Measurements from ENCODE around the gene RPS2.

Gene RPS2

GRCh38 chr16:1983544-1984346 is 19.1 kb upstream of the RPS2 start, which contains the start of gene GFER:
GFER (plus strand) TSS chr16:1984193; CDS start chr16:1984219, 26 bp downstream.
- peak within 1 kb of the TSS; percentile 96 for H3K27ac ChIP-seq
- TF ChIP-seq, protein P1, sequence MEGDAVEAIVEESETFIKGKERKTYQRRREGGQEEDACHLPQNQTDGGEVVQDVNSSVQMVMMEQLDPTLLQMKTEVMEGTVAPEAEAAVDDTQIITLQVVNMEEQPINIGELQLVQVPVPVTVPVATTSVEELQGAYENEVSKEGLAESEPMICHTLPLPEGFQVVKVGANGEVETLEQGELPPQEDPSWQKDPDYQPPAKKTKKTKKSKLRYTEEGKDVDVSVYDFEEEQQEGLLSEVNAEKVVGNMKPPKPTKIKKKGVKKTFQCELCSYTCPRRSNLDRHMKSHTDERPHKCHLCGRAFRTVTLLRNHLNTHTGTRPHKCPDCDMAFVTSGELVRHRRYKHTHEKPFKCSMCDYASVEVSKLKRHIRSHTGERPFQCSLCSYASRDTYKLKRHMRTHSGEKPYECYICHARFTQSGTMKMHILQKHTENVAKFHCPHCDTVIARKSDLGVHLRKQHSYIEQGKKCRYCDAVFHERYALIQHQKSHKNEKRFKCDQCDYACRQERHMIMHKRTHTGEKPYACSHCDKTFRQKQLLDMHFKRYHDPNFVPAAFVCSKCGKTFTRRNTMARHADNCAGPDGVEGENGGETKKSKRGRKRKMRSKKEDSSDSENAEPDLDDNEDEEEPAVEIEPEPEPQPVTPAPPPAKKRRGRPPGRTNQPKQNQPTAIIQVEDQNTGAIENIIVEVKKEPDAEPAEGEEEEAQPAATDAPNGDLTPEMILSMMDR (IDR thresholded peaks at IDR 0.05) = peak; percentile 67
- no peak for TF ChIP-seq ZFX (IDR thresholded peaks at IDR 0.05; ENCODE audit: borderline replicate concordance)

DNA sequence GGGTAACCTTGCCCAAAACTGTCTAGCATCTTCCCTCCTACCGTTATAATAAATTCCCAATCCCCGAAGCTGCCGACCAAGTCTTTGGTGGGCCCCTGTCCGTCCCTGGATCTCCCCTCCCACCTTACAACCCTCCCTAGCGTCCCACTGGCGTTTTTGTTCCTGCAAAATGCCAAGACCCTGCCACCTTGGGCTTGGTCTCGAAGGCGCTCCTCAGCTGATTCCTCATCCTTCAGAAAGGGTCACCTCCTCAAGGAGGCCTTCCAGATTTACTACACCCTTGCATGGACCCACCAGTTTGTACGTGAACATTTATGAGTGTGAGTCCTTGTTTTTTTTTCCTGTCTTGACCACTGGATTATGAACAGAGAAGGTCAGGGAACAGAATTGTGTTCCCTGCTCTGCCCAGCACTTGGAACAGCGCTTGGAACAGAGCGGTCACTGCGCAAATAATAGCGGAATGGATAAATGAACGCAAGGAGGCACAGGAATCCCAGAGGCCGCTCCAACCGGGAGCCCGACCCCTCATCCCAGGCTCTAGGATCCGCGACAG is 18.4 kb upstream of the RPS2 start:
- peak overlapping the region; percentile 96 for H3K27ac ChIP-seq
- TF ChIP-seq, protein P1 (IDR thresholded peaks at IDR 0.05) = no peak
- no peak for TF ChIP-seq ZFX (IDR thresholded peaks at IDR 0.05; ENCODE audit: borderline replicate concordance)

- H3K27ac ChIP-seq = peak overlapping the region; percentile 96
- no peak for TF ChIP-seq ZFX (IDR thresholded peaks at IDR 0.05; ENCODE audit: borderline replicate concordance)
- TF ChIP-seq, protein P1 (IDR thresholded peaks at IDR 0.05) = no peak
Measured at GRCh38 chr16:1982013-1982433, 17.4 kb upstream of the RPS2 start.

DNA sequence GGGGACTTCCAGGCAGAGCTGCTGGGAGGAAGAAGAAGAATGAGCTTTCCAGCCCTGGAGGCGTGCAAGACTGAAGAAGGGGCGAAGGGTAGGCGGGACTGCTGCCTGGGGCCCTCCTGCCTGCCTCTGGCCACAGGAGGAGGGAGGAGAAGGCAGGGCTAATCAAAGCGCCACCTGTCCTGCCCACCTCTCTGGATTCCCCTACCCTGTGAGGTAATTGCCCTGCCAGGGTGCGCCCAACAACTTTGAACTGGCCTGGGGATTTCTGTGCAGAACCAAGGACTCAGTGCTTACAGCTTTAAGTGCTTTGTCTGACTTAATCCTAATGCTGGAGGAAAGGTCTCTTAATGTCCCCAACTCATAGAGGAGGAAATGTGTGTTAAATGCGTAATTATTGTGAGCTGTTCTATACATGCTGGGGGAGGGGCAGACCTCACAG is 16.8 kb upstream of the RPS2 start, which contains the start of gene NOXO1:
Gene NOXO1, minus strand, starts transcription at position 72 of the 439 bp plus-strand sequence. CDS start 290 bp downstream, outside the sequence.
- TF ChIP-seq, protein P1 (IDR thresholded peaks at IDR 0.05) = no peak
- no peak for TF ChIP-seq ZFX (IDR thresholded peaks at IDR 0.05; ENCODE audit: borderline replicate concordance)
- peak within 1 kb of the TSS; percentile 96 for H3K27ac ChIP-seq

- H3K27ac ChIP-seq = peak overlapping the region; percentile 96
- no peak for TF ChIP-seq ZFX (IDR thresholded peaks at IDR 0.05; ENCODE audit: borderline replicate concordance)
- TF ChIP-seq, protein P1 (IDR thresholded peaks at IDR 0.05) = no peak
Measured at GRCh38 chr16:1980770-1981087, 16.1 kb upstream of the RPS2 start.

DNA sequence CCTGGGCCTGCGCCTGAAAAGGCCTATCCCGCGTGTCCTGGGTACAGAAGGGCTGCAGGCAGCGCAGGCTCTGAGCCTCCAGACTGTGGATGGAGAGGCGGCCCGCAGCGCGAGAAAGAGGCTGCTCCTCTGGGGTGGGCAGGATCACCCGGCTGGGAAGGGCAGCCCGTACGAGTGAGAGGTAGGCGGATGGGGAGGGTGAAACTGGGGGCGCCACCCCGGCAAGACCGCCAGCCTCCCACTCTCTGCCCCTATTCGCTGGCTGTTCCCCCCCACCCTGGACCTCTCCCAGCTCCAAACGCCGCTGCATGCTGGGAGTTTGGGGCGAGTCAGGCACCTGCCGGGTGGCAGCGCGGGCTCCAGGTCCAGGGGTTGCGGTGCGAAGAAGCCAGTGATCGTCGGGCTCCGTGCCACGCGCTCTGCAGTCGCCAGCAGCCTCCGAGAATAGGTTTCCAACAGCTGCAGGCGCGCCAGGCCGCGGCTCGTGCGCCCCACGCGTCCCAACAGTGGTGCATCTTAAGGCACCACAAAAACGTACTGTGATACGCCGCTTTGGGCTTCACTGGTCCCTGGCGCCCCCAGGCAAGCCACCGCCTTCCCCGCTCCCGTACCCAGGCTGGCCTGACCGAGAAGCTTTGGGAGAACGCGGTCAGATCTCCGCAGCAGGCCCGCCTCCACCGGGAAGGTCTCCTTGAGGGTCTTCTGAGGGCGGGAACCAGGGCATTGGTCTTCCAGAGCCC is 15.6 kb upstream of the RPS2 start:
- no peak for TF ChIP-seq ZFX (IDR thresholded peaks at IDR 0.05; ENCODE audit: borderline replicate concordance)
- TF ChIP-seq, protein P1 (IDR thresholded peaks at IDR 0.05) = no peak
- H3K27ac ChIP-seq = peak overlapping the region; percentile 96
